SK-N-DZ (cell line): ENCODE results near the gene CPAMD8.

Experiments
- DNase-seq: peaks from one replicate; pipeline ENCODE4 v3.0.0-alpha.2; 2015; ENCODE audit warnings: low spot score

The CPAMD8 gene

GRCh38 chr19:16893686-16893989, 133.0 kb downstream of the CPAMD8 start:
- no peak for DNase-seq

DNA sequence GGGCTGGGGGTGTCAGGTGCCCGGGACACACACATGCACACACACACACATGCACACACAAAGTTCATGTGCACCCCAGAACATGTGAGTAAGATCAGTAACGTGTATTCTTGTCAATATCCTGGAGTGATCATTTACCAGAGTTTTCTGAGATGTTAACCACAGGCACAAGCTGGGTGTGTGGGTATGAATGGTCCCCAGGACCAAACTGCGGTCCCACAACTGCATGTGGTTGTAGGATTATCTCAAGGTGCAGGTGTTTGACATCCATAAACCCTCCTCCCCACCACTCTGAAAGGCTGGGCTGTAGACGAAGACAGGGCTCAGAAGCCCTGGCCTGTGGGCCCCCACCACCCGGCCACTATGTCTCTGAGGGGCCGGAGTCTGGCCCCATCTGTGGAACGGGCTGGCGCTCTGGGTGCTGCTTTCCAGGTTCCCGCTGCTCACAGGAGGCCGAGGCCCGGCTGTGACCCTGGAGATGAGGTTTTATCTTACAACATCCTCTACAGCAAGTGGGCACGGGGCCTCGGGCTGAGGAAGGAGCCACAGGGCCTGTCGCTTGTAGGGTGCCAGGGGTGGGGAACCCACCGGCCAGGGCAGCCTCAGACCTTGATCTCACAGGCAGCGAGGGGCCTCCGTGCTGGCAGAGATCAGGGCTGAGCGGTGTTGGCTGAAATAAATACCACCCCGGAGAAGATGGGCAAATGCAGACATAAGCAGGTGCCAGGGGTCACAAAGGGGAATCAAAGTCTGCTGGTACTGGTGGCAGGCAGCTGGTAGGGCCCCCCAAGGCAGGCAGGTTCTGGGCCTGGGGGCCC, 133.5 kb downstream of the CPAMD8 start:
- DNase-seq = no peak

GRCh38 chr19:16892436-16892835, 134.2 kb downstream of the CPAMD8 start:
- DNase-seq = no peak

DNA sequence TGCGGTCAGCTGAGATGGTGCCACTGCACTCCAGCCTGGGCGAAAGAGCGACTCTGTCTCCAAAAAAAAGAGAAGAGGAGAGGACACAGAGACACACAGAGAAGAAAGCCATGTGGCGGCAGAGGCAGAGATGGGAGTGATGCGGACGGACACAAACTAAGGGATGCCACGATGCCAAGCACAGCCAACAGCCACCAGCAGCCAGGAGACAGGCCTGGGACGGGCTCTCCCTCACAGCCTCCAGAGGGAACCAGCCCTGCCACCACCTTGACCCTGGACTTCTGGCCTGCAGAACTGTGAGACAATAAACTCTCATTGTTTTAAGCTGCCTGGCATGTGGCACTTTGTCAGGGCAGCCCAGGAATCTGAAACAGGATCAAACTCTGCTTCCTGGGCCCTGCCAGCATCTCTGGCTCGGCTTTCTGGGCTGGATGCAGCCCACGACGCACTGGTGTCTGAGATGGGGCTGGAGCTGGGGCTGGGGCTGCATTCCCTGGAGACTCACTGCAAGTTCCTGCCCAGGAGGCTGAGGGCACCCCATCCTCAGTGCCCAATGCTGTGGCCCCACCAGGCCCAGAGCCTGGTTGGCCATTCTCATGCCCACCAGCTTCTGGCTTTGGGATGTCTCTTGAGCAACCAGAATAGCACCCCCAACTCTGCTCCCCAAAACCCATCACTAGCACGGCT, 134.8 kb downstream of the CPAMD8 start:
- no peak for DNase-seq

GRCh38 chr19:16890461-16891184, 136.0 kb downstream of the CPAMD8 start:
- no peak for DNase-seq

- no peak for DNase-seq
These were observed 136.6 kb downstream of the CPAMD8 start for GRCh38 chr19:16889883-16890460.

DNA sequence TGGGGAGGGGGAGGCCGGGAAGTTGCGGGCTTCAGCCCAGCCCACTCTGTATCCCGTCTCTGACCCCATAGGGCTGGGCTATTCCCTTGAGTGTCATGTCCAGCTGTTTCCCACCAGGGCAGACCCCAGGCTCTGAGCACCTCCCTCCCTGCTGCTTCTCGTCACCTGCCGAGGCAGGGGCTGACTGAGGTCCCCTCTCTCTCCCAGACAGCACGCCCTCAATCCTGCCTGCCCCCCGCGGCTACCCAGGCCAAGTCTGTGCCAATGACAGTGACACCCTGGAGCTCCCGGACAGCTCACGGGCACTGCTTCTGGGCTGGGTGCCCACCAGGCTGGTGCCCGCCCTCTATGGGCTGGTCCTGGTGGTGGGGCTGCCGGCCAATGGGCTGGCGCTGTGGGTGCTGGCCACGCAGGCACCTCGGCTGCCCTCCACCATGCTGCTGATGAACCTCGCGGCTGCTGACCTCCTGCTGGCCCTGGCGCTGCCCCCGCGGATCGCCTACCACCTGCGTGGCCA, 137.2 kb downstream of the CPAMD8 start:
- no peak for DNase-seq

DNA sequence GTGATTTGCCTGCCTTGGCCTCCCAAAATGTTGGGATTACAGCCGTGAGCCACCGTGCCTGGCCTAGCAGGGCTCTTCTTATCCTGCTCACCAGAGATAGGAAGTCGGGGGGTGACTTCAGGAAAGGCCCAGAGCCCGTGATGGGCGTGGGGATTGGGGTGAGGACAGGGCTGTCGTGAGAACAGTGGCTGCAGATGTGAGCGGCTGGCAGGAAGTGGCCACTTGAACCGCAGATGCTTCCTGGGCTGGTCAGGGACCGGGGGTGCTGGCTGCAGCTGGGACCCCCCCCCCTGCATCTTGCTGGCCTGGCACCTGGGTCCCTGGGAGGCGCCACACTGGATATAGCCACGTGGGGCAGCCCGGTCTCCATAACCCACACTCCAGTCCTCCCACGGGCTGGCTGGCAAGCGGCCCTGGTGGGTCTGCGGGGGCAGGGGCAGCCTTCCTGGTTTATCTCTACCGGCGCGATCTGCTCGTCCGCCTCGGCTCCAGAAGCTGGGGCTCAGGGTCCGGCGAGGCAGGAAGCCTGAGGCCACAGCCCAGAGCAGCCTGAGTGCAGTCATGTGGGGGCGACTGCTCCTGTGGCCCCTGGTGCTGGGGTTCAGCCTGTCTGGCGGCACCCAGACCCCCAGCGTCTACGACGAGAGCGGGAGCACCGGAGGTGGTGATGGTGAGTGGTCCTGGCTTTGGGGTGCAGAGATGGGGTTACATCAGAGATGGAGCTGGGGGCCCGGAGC, 137.8 kb downstream of the CPAMD8 start, which contains the start of gene F2RL3:
Gene F2RL3, plus strand, starts transcription at position 371 of the 737 bp plus-strand sequence. Its CDS starts 191 bp downstream, at position 562.
- no peak for DNase-seq

DNA sequence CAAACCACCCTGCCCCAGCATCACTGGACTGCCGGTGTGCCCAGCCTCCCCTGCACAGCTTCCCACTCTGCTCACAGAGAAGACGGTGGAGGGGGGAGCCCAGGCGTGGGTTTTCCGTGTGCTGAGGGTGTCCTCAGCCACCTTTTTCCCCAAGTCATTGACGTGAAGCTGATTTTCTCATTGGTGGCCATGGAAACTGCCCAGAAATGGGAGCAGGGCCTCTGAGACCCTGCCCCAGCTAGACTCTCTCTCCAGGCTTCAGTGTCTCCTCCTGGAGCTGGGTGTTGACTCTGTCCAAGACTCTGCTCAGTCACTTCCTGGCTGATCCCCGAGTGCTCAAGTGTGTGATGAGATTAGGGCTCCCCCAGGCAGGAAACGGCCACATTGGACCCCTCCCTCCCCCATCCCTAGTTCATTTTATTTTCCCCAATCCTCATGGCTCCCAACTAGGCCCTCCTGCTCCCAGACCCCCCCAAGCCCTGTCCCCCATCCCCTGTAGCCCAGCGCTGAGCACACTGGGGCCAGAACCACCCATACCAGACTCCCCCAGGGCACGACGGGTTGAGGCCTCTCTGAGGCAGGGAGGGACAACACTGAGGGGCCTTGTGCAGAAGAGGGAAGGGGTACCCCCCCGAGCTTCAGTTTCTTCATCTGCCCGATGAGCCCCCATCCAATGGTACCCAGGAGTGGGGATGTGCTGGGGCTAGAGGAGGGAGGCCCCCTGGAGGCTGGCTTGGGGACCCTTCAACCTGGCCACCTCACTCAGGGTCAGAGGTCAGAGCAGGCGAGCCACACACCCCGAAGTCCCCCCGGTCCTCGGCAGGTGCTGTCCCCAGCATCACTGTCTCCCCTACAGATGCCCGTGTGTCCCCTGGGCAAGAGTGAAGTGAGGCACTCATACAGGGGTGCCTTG, 139.0 kb downstream of the CPAMD8 start:
- DNase-seq = no peak

- no peak for DNase-seq
These were observed 140.2 kb downstream of the CPAMD8 start for GRCh38 chr19:16886305-16886880.

DNA sequence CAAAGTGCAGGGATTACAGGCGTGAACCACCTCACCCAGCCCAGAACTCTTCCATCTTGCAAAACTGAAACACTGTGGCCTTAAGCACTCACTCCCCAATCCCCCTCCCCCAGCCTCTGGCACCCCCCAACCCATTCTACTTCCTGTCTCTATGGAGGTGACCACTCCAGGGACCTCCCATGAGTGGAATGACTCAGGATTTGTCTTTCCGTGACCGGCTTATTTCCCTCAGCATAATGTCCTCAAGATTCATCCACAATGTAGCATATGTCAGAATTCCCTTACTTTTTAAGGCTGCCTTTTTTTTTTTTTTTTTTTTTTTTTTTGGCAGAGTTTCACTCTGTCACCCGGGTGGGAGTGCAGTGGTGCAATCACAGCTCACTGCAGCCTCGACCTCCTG, 141.4 kb downstream of the CPAMD8 start:
- no peak for DNase-seq

- DNase-seq = no peak
These were observed 143.1 kb downstream of the CPAMD8 start for GRCh38 chr19:16883522-16883921.

DNA sequence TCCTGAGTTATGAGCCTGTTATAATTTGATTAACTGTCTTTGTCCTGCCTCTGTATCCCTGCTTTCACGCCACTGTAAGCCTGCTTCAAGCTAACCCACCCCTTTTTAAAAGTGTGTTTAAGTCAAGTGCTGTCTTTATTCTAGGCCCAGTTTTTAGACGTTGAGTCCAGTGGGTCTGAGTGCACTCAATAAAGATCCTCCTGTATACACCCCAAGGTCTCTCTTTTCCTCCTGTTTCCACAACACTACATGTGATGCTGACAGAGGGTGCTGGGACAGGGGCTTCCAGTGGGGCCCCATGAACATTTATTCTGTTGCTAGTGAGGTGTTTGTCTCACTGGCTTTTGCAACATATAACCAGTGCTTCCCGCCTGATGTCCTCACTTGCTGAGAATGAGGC, 144.5 kb downstream of the CPAMD8 start:
- no peak for DNase-seq

DNA sequence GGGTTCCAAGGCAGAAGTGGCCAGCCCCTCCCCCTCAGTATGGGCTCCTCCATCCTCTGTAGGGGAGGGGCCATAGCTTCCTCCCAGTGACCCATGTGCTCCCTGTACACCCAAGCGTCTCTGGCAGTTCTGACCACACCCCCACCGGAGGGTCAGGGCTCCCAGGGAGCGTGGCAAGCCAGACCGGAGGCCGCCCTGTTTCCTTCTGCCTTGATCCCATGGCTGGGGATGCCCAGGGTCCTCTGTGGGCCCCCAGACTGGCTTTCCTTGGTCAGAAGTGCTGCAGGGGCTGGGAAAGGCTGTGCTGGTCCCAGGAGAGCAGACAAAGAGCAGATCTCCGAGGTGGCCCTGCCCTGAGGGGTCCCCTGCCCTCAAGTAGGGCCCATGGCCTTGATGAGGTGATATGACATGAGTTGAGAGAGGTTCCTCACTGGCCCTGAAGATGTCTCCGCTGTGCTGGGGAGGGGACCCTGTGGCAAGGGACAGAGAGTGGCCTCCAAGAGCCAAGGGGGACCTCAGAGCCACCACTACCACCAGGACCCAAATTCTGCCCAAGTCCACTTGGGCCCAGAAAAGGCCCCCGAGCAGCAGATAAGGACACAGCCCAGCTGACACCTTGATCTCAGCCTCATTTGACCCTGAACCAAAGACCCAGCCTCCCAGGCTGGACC, 145.6 kb downstream of the CPAMD8 start:
- DNase-seq = no peak

DNA sequence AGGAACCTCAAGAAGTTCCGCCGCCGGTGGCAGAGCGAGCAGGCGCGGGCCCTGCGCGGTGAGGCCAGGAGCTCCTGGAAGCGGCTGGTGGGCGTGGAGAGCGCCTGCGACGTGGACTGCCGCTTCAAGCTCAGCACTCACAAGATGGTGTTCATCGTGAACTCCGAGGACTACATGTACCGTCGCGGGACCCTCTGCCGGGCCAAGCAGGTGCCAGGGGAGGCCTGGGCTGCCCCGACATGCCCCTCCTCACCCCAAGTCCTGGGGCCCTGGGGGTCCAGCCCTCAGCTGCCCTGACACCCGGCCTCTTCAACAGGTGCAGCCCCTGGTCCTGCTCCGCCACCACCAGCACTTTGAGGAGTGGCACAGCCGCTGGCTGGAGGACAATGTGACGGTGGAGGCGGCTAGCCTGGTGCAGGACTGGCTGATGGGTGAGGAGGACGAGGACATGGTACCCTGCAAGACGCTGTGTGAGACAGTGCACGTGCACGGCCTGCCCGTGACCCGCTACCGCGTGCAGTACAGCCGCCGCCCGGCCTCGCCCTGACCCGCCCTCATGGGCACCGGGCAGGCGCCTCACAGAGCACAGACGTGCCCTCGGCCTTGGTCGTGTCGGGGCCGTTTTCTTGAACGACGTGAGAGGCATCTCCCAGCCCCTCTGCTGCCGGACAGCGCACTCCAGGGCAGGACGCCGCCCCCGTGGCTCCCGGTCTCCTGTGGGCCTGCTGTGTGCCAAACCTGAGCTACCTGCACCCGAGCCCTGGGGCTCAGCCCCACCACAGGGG, 148.2 kb downstream of the CPAMD8 start:
- no peak for DNase-seq

DNA sequence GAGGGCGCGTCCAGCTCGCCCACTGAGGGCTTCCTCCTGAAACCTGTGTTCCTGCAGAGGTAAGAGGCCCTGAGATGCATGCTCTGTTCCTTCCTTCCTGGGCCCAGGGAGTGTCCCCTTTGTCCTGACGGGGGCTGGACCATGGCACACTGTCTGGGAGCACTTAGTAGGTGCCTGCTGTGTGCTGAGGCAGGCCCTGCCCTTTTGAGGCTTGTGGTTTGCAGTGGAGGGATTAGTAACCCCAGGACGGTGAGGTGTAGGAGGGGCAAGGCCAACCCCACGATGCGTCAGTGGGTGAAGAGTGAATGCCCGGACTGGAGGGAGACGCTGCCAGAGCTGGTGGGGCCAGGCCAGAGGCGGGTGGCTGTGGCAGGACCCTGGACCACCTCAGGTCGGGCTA, 149.0 kb downstream of the CPAMD8 start:
- no peak for DNase-seq

DNA sequence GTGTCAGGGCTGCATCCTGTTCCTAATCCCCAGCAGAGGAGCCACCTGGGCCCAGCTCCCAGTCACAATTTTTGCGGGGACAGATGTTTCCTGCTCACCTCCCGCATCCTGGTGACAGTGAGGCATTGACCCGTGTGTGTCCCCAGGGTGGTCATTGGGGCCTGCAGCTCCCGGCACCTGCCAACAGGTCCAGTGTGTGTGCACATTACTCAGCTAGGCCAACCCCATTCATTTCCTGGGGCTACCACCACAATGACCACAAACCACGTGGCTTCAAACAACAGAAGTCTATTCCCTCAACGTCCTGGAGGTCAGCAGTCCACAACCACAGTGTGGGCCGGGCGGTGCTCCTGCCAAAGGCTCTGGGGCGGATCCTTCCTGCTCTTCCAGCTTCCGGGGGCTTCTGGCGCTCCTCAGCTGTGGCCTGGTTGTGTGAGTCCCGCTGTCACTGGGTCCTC, 149.7 kb downstream of the CPAMD8 start:
- DNase-seq = no peak
